ENCODE data around the gene CDH5. TPM values are rescaled to one million over a fixed set of nuclear protein-coding genes. Genes with fewer than 3 reads are reported as not detected.

CDH5 gene
- total and polyA plus RNA-seq, 9 donors, result 6.0 to 36.8 (median 13.4) TPM

GRCh38 chr16:66365651-66366050, 840 bp upstream of the CDH5 start:
- WGBS, 3 donors, result 37 to 48% (median 41%) methylated on average over 4 of the region's 4 CpGs
- Histone ChIP-seq H3K36me3 (no peaks in the 10 kb centered on the region), H3K4me3 (no peak overlapping the region), H3K9me3 (no peaks in the 10 kb centered on the region), H3K27ac (no peak overlapping the region), H3K4me1 (ENCODE audit: insufficient read depth) (peaks cover 9% of the 10 kb centered on the region), H3K27me3 (no peaks in the 10 kb centered on the region)
- TF ChIP-seq EP300 (IDR thresholded peaks at IDR 0.05) (no peak), POLR2A (IDR thresholded peaks at IDR 0.05) (no peak)
- TF ChIP-seq, protein P1, sequence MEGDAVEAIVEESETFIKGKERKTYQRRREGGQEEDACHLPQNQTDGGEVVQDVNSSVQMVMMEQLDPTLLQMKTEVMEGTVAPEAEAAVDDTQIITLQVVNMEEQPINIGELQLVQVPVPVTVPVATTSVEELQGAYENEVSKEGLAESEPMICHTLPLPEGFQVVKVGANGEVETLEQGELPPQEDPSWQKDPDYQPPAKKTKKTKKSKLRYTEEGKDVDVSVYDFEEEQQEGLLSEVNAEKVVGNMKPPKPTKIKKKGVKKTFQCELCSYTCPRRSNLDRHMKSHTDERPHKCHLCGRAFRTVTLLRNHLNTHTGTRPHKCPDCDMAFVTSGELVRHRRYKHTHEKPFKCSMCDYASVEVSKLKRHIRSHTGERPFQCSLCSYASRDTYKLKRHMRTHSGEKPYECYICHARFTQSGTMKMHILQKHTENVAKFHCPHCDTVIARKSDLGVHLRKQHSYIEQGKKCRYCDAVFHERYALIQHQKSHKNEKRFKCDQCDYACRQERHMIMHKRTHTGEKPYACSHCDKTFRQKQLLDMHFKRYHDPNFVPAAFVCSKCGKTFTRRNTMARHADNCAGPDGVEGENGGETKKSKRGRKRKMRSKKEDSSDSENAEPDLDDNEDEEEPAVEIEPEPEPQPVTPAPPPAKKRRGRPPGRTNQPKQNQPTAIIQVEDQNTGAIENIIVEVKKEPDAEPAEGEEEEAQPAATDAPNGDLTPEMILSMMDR (IDR thresholded peaks at IDR 0.05), result no peak
- DNase-seq, result peak; percentile 64 to 74 (median 70)
- intact Hi-C loops (cut with DNase I), result no loop called here

GRCh38 chr16:66367968-66368891, 1.7 kb downstream of the CDH5 start:
- no peaks in the 10 kb centered on the region for H3K9me3 ChIP-seq
- no peaks in the 10 kb centered on the region for H3K36me3 ChIP-seq
- WGBS, 3 donors, result 75 to 84% (median 78%) methylated on average over 11 of the region's 11 CpGs
- TF ChIP-seq, protein P1 (IDR thresholded peaks at IDR 0.05), result no peak
- TF ChIP-seq POLR2A (IDR thresholded peaks at IDR 0.05), result no peak
- TF ChIP-seq EP300 (IDR thresholded peaks at IDR 0.05), result no peak
- no peaks in the 10 kb centered on the region for H3K27me3 ChIP-seq
- intact Hi-C loops (cut with DNase I), result no loop called here
- H3K27ac ChIP-seq, result no peak overlapping the region
- H3K4me3 ChIP-seq, result no peak overlapping the region
- peaks cover 12% of the 10 kb centered on the region for H3K4me1 ChIP-seq (ENCODE audit: insufficient read depth)
- DNase-seq, result no peak

GRCh38 chr16:66369055-66369592, 2.6 kb downstream of the CDH5 start:
- no peak for DNase-seq
- intact Hi-C loops (cut with DNase I), result no loop called here
- H3K9me3 ChIP-seq, result no peaks in the 10 kb centered on the region
- no peaks in the 10 kb centered on the region for H3K27me3 ChIP-seq
- H3K36me3 ChIP-seq, result no peaks in the 10 kb centered on the region
- no peak overlapping the region for H3K27ac ChIP-seq
- TF ChIP-seq EP300 (IDR thresholded peaks at IDR 0.05) (no peak), POLR2A (IDR thresholded peaks at IDR 0.05) (no peak)
- TF ChIP-seq, protein P1 (IDR thresholded peaks at IDR 0.05), result no peak
- WGBS, 3 donors, result 75 to 79% (median 77%) methylated on average over 5 of the region's 5 CpGs
- no peak overlapping the region for H3K4me3 ChIP-seq
- H3K4me1 ChIP-seq (ENCODE audit: insufficient read depth), result peaks cover 11% of the 10 kb centered on the region

DNA sequence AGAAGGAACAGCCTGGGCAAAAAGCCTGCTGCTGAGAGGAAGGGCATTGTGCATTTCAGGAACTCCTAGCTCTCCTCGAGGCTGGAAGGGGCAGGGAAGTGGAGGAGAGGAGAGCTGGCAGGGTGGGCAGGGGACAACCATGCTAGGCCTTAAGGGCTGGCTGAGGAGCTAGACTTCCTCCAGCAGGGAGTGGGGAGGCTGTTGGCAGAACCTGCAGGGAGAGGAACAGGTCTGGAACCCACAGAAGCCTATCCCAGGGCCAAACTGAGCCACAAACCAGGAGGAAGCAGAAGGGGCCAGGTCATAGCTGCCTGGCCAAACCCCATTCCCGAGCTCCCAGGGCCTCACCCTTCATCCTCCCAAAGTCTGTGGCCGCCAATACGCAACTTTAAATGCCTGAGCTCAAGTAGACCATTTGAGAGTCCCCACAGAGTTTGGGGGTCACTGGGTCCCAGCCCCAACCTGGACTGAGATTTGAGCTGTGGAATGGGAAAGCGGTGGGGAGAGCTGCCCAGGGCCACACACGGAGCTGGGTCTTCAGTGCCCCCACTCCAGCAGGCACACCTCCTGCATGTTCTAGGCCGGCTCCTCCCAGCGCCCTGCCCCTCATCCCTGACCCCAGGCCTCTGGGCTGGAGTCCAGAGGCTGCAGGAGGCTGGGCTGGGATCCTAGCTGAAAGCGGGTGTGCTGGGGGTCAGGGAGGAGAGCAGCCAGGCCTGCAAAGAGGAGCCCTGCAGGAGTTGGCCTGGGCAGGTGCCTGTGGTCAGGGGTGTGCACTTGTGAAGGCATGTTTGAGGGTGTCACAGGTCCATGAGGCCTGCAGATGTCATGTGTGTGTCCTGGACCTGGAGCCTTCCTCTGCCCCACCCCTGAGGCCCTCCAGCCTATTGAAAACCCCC, 4.5 kb downstream of the CDH5 start:
- H3K27ac ChIP-seq, result no peak overlapping the region

More for the DNA sequence above, 4.5 kb downstream of the CDH5 start:
- Histone ChIP-seq H3K4me1 (ENCODE audit: insufficient read depth) (peaks cover 5% of the 10 kb centered on the region), H3K27me3 (no peaks in the 10 kb centered on the region), H3K36me3 (no peaks in the 10 kb centered on the region), H3K4me3 (no peak overlapping the region), H3K9me3 (no peaks in the 10 kb centered on the region)
- TF ChIP-seq POLR2A (IDR thresholded peaks at IDR 0.05), result no peak
- no peak for TF ChIP-seq EP300 (IDR thresholded peaks at IDR 0.05)
- TF ChIP-seq, protein P1 (IDR thresholded peaks at IDR 0.05), result no peak
- 43 to 57% (median 56%) methylated on average over 9 of the region's 9 CpGs for WGBS, 3 donors
- intact Hi-C loops (cut with DNase I), result no loop called here
- DNase-seq, result peak in 3 of 5 donors; percentile 35 to 80 (median 63)
